PC-9 (cell line): Measurements from ENCODE around the gene TLCD4.

ENCODE experiments used
- CTCF ChIP-seq: fragments of 200-600 bp; sonication (generic); conservative IDR thresholded peaks from 2 replicates; pipeline ENCODE4 v1.6.1; 2017; ENCODE audit warnings: mixed run types, antibody characterized with exemption, mild to moderate bottlenecking, moderate library complexity
- EZH2 ChIP-seq: fragments of 200-600 bp; sonication (generic); IDR thresholded peaks from 2 replicates; pipeline ENCODE4 v1.8.0; 2017; ENCODE audit warnings: antibody characterized with exemption, low read depth

- peak; percentile 83 for TF ChIP-seq CTCF
- no peak for TF ChIP-seq EZH2
These were observed 32.6 kb upstream of the TLCD4 start for GRCh38 chr1:95084317-95085176.
